Nephron (organoid): ENCODE measurements around the gene CROCC2.

Experiments used
- H3K27ac Mint-ChIP-seq, 3 experiments: 2 replicates each; pipeline ENCODE4 v1.8.0; 2020; ENCODE audit warnings: mixed read lengths in 3 of 3, mild to moderate bottlenecking in 2 of 3, moderate library complexity in 1 of 3
- H3K27me3 Mint-ChIP-seq: 2 replicates; pipeline ENCODE4 v1.8.0; 2021; ENCODE audit warnings: low read depth, mild to moderate bottlenecking, moderate library complexity, mixed read lengths
- H3K36me3 Mint-ChIP-seq: 2 replicates; pipeline ENCODE4 v1.8.0; 2020; ENCODE audit warnings: low read depth, mixed read lengths
- H3K4me1 Mint-ChIP-seq: 2 replicates; pipeline ENCODE4 v1.8.0; 2020; ENCODE audit warnings: mixed read lengths
- H3K4me3 Mint-ChIP-seq, 3 experiments: 2 replicates each; pipeline ENCODE4 v1.8.0; 2020; ENCODE audit warnings: mild to moderate bottlenecking in 3 of 3, mixed read lengths in 3 of 3, moderate library complexity in 2 of 3
- H3K9me3 Mint-ChIP-seq: 2 replicates; pipeline ENCODE4 v1.8.0; 2020; ENCODE audit warnings: mixed read lengths
- TF ChIP-seq, protein P1 (sequence below), 3 experiments: fragments of 200-600 bp; sonication (generic); IDR thresholded peaks; one replicate each; pipeline ENCODE4 v1.5.0; 2021; ENCODE audit warnings: antibody characterized with exemption in 3 of 3; ENCODE audit not compliant: unreplicated experiment in 3 of 3

The CROCC2 gene

DNA sequence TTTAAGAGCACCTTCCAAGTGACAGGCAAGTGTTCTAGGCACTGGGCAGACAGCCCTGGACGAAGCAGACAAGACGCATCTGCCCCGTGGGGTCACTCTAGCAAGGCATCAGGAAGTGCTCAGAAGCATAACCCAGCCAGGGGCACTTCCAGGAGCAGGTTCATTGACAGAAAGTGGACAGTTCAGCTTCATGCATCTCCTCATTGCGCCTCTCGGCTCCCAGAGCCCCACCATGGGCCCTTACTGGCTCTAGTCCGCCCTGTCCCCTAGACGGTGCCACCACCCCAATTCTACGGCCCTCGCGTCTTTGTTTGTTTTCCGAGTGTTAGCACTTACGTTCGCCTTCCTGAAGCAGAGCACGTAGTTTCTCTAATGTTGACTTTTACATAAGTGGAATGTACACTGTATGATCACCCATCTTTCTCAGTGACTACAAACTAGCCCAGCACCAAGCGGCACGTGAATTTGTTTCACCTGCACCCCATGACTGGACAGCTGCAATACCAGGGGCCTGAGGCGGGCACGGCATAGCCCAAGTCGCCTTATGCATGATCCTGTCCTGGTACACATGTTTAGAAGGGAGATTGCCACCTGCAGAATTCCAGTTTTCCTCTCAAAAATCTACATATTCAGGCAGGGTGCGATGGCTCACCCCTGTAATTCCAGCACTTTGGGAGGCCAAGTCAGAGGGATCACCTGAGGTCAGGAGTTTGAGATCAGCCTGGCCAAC, 125.5 kb downstream of the CROCC2 start:
- Mint-ChIP-seq H3K36me3 (peaks cover 17% of the 10 kb centered on the region), H3K27ac (no peak overlapping the region), H3K27me3 (peaks cover 17% of the 10 kb centered on the region), H3K9me3 (peaks cover 10% of the 10 kb centered on the region), H3K4me3 (no peak overlapping the region), H3K4me1 (no peaks in the 10 kb centered on the region)
- TF ChIP-seq, protein P1, sequence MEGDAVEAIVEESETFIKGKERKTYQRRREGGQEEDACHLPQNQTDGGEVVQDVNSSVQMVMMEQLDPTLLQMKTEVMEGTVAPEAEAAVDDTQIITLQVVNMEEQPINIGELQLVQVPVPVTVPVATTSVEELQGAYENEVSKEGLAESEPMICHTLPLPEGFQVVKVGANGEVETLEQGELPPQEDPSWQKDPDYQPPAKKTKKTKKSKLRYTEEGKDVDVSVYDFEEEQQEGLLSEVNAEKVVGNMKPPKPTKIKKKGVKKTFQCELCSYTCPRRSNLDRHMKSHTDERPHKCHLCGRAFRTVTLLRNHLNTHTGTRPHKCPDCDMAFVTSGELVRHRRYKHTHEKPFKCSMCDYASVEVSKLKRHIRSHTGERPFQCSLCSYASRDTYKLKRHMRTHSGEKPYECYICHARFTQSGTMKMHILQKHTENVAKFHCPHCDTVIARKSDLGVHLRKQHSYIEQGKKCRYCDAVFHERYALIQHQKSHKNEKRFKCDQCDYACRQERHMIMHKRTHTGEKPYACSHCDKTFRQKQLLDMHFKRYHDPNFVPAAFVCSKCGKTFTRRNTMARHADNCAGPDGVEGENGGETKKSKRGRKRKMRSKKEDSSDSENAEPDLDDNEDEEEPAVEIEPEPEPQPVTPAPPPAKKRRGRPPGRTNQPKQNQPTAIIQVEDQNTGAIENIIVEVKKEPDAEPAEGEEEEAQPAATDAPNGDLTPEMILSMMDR (IDR thresholded peaks at IDR 0.05; ENCODE audit: unreplicated experiment in 3 of 3), result no peak

DNA sequence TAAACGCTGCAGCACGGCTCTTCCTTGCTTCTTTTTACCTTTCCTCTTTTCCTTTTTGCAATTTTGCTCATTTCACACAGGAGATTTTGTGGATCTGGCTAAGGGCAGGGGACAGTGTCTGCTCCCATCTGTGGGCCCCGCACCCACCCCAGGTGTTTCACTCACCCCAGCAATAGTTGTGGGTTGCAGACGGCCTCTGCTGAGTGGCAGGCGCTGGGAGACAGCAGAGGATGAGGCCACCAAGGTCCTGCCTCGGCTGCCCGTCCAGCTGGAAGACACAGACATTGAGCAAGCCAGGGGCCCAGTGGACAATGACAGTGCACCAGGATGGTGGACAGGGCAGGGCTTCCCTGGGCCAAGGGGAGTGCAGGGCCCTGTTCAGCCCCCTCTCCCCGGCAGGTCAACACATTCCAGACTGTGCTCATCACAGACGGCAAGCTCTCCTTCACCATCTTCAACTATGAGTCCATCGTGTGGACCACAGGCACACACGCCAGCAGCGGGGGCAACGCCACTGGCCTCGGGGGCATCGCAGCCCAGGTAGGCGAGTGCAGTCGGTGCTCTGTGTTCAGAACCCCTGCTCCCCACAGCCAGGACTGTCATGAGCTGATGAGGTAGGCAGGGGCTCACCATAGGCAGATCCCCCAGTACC, 127.3 kb downstream of the CROCC2 start:
- H3K4me3 Mint-ChIP-seq, result no peak overlapping the region
- TF ChIP-seq, protein P1 (IDR thresholded peaks at IDR 0.05; ENCODE audit: unreplicated experiment in 3 of 3), result no peak
- peaks cover under 1% of the 10 kb centered on the region for H3K9me3 Mint-ChIP-seq
- H3K27me3 Mint-ChIP-seq, result peaks cover 34% of the 10 kb centered on the region
- H3K27ac Mint-ChIP-seq, result no peak overlapping the region
- peaks cover 11% of the 10 kb centered on the region for H3K36me3 Mint-ChIP-seq
- no peaks in the 10 kb centered on the region for H3K4me1 Mint-ChIP-seq

DNA sequence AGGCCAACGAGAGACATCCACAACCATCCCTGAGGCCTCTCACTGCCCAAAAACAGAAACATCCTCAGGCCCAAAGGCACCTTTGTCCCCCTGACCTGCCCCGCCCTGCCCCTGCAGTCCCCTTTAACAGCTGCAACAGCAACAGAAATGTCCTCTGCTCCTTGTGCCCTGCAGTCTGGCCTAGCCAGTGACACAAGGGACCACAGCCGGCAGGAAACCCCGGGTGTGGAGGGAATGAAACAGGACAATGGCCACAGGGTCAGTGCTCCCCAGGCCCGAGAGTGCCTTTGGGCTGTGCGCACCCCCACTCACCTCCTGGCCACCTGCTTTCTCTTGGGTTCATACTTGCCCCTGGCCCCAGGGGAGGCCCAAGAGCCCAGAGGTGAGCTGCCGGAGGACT, 127.9 kb downstream of the CROCC2 start:
- H3K4me3 Mint-ChIP-seq, result no peak overlapping the region
- no peaks in the 10 kb centered on the region for H3K4me1 Mint-ChIP-seq
- H3K27me3 Mint-ChIP-seq, result peaks cover 34% of the 10 kb centered on the region
- H3K27ac Mint-ChIP-seq, result no peak overlapping the region
- TF ChIP-seq, protein P1 (IDR thresholded peaks at IDR 0.05; ENCODE audit: unreplicated experiment in 3 of 3), result no peak
- H3K9me3 Mint-ChIP-seq, result no peaks in the 10 kb centered on the region
- H3K36me3 Mint-ChIP-seq, result peaks cover 8% of the 10 kb centered on the region

DNA sequence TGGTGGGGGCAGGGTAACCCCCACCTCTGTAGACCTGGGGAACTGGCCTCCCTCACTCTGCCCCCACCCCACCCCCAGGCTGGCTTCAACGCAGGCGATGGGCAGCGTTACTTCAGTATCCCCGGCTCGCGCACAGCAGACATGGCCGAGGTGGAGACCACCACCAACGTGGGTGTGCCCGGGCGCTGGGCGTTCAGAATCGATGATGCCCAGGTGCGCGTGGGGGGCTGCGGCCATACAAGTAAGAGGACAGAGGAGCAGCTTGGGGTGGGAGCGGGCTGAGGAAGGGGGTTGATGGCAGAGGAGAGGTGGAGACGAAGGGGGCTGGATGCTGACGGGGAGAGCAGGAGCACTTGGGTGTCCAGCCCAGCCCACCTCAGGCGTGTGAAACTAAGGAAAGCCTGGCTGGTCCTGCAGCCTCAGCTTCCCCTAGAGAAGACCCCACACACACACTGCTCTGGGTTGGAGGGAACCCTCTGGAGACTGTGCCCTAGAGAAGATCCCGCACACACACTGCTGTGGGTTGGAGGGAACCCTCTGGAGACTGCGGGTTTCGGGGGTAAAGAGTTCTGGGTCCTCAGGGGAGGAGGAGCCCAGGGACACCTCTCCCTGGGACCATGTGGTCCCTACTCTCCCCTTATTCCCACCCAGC, 128.5 kb downstream of the CROCC2 start:
- TF ChIP-seq, protein P1 (IDR thresholded peaks at IDR 0.05; ENCODE audit: unreplicated experiment in 3 of 3), result no peak
- no peaks in the 10 kb centered on the region for H3K9me3 Mint-ChIP-seq
- no peaks in the 10 kb centered on the region for H3K4me1 Mint-ChIP-seq
- H3K36me3 Mint-ChIP-seq, result peaks cover 8% of the 10 kb centered on the region
- no peak overlapping the region for H3K27ac Mint-ChIP-seq
- peaks cover 34% of the 10 kb centered on the region for H3K27me3 Mint-ChIP-seq
- no peak overlapping the region for H3K4me3 Mint-ChIP-seq

DNA sequence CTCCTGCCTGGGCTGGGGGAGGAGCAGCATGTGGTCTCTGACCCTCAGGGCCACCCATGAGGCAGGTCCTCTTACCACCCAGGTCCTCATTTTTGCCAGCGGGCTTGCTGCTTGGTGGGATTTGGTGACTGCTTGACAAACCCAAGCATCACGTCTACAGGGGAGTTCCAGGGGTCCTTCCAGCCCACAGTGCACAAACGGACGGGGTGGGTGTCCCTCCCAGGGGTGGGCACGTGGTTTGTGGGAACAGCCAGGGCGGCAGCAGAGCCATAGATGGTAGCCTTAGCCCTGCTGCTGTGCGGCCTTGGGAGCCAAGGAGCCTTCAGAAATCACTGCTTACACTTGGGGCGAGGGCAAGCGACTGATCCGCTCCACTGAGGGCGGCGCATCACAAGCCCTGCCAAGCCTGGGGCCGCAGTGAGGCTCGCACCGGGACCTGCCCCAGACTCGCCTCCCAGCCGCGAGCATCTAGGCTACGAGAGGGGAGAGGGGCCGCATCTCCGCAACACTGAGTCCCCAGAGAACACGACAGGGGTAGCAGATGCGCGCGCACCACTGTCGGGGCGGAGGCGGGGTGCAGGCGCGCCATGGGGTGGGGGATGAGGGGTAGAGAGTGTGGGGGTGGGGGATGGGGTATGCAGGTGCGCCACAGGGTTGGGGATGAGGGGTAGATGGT, 129.1 kb downstream of the CROCC2 start:
- Mint-ChIP-seq H3K4me3 (no peak overlapping the region), H3K27me3 (peaks cover 34% of the 10 kb centered on the region), H3K27ac (no peak overlapping the region), H3K4me1 (no peaks in the 10 kb centered on the region), H3K9me3 (no peaks in the 10 kb centered on the region), H3K36me3 (peaks cover 8% of the 10 kb centered on the region)
- TF ChIP-seq, protein P1 (IDR thresholded peaks at IDR 0.05; ENCODE audit: unreplicated experiment in 3 of 3), result no peak
